Measurements from ENCODE around the gene HIVEP3.

HIVEP3 gene

DNA sequence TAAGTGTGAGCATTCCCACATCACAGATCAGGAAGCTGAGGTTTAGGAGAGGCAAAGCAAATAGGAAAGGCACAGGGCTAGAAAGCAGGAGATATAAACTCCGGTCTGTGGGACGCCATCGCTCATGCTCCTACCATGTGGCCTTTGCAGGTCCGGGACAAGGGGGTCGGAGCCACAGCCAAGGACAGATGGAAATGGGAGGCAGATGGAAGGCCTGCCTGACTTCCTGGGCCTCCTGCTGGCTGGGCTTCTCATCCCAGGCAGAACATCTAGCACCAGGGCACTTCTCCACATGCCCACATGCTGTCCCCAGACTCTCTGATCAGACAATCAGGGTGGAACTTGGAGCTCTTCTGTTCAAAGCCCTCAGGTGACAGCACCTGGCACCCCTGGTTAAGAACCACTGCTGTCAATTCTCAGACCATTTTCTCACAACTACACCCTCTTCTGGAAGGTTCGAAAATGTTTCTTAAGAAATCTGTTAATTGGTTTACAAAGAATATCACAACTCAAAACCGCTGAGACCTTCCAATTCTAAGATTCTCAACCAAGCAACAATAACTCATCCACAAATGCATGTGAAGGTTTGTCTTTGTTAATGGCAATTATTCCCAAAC lies 260.9 kb downstream of the HIVEP3 start:
- H3K36me3 ChIP-seq (ENCODE audit: insufficient read depth, low read length), result no peaks in the 10 kb centered on the region
- no peak overlapping the region for H2AFZ ChIP-seq (ENCODE audit: low read length)
- no peak overlapping the region; the same call in 1 of the 2 replicates for H3K9ac ChIP-seq (ENCODE audit: low read length)
- no peaks in the 10 kb centered on the region for H3K27me3 ChIP-seq (ENCODE audit: insufficient read depth, low read length)
- TF ChIP-seq EZH2 (IDR thresholded peaks at IDR 0.05; ENCODE audit: borderline replicate concordance, low read length), result no peak
- TF ChIP-seq, protein P1, sequence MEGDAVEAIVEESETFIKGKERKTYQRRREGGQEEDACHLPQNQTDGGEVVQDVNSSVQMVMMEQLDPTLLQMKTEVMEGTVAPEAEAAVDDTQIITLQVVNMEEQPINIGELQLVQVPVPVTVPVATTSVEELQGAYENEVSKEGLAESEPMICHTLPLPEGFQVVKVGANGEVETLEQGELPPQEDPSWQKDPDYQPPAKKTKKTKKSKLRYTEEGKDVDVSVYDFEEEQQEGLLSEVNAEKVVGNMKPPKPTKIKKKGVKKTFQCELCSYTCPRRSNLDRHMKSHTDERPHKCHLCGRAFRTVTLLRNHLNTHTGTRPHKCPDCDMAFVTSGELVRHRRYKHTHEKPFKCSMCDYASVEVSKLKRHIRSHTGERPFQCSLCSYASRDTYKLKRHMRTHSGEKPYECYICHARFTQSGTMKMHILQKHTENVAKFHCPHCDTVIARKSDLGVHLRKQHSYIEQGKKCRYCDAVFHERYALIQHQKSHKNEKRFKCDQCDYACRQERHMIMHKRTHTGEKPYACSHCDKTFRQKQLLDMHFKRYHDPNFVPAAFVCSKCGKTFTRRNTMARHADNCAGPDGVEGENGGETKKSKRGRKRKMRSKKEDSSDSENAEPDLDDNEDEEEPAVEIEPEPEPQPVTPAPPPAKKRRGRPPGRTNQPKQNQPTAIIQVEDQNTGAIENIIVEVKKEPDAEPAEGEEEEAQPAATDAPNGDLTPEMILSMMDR (IDR thresholded peaks at IDR 0.05; ENCODE audit: low read length), result peak; percentile 35; the same call in 1 of the 2 replicates
- H3K4me3 ChIP-seq (ENCODE audit: low read depth, low read length, poor library complexity, severe bottlenecking), result no peak overlapping the region
- peaks cover 84% of the 10 kb centered on the region for H3K4me1 ChIP-seq (ENCODE audit: insufficient read depth, low read length, severe bottlenecking)
- peaks cover 14% of the 10 kb centered on the region; the same call in 1 of the 2 replicates for H3K79me2 ChIP-seq (ENCODE audit: insufficient read depth, low read length)
- H3K4me2 ChIP-seq (ENCODE audit: low read length), result peak overlapping the region; percentile 55; the same call in 1 of the 2 replicates
- no peaks in the 10 kb centered on the region for H4K20me1 ChIP-seq (ENCODE audit: insufficient read depth, low read length)
- H3K27ac ChIP-seq (ENCODE audit: low read depth, low read length, poor library complexity, severe bottlenecking), result peak overlapping the region; percentile 75
- H3K9me3 ChIP-seq (ENCODE audit: low read length), result no peaks in the 10 kb centered on the region
- no peaks in the 10 kb centered on the region for H3F3A ChIP-seq (ENCODE audit: insufficient read depth, low read length)
- H3K9me2 ChIP-seq (ENCODE audit: low read depth, low read length), result no peaks in the 10 kb centered on the region

DNA sequence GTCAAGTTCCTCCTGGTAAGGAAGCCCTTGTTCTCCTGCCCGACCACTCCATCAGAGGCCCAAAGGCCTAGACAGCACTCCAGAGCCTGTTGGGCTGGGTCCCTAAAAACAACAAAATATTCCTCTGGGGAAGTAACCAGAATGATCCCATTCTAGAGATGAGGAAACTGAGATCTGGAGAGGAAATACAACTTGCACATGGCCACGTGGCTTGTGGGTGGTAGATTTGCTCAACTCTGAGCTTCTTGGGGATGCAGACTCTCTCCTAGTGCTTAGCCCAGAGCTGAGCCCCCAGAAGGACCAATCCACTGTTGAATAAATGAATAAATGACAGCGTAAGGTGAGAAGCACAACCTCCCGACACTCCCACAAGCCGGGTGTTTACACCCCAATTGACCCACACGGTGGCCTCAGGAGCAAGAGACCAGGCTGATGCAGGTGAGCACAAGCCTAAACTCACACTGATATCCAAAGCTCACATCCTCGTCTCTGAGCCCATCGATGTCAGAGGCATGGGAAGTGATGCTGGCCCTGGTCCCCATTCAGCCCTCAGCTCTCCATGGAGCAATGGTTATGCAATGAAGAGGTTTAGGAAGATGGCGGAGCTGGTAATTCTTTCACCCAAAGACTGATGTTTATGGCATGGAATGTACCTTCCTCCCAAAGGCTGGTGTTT lies 261.8 kb downstream of the HIVEP3 start:
- H3K9me3 ChIP-seq (ENCODE audit: low read length), result no peaks in the 10 kb centered on the region
- no peak overlapping the region; the same call in 1 of the 2 replicates for H3K4me2 ChIP-seq (ENCODE audit: low read length)
- H3K4me3 ChIP-seq (ENCODE audit: low read depth, low read length, poor library complexity, severe bottlenecking), result no peak overlapping the region
- H3K9ac ChIP-seq (ENCODE audit: low read length), result peak overlapping the region; percentile 36; the same call in 1 of the 2 replicates
- H4K20me1 ChIP-seq (ENCODE audit: insufficient read depth, low read length), result no peaks in the 10 kb centered on the region
- H3K4me1 ChIP-seq (ENCODE audit: insufficient read depth, low read length, severe bottlenecking), result peaks cover 92% of the 10 kb centered on the region
- TF ChIP-seq EZH2 (IDR thresholded peaks at IDR 0.05; ENCODE audit: borderline replicate concordance, low read length), result no peak
- TF ChIP-seq, protein P1 (IDR thresholded peaks at IDR 0.05; ENCODE audit: low read length), result no peak
- H3K79me2 ChIP-seq (ENCODE audit: insufficient read depth, low read length), result peaks cover 14% of the 10 kb centered on the region; the same call in 1 of the 2 replicates
- H3F3A ChIP-seq (ENCODE audit: insufficient read depth, low read length), result no peaks in the 10 kb centered on the region
- H3K36me3 ChIP-seq (ENCODE audit: insufficient read depth, low read length), result no peaks in the 10 kb centered on the region
- no peaks in the 10 kb centered on the region for H3K27me3 ChIP-seq (ENCODE audit: insufficient read depth, low read length)
- no peaks in the 10 kb centered on the region for H3K9me2 ChIP-seq (ENCODE audit: low read depth, low read length)
- H2AFZ ChIP-seq (ENCODE audit: low read length), result no peak overlapping the region
- peak overlapping the region; percentile 75 for H3K27ac ChIP-seq (ENCODE audit: low read depth, low read length, poor library complexity, severe bottlenecking)

DNA sequence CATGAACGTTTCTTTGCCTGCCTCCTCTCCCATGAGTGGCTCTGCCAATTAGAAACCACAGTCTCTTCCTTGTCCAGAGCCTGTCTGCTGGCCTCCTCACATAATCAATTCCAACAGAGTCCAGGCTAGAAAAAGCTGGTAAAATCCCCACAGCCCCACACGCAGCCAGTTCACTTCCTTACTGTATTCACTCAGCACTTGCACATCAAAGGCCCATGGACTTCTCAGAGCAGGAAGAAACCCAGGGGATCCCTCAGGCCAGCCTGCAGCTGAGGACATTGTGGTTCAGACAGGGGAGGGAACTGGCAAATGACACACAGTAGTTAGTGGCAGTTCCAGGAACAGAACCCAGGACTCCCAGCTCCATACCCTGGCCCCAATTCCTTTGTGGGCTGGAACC lies 262.7 kb downstream of the HIVEP3 start:
- no peaks in the 10 kb centered on the region for H4K20me1 ChIP-seq (ENCODE audit: insufficient read depth, low read length)
- H3K36me3 ChIP-seq (ENCODE audit: insufficient read depth, low read length), result no peaks in the 10 kb centered on the region
- H3K9me3 ChIP-seq (ENCODE audit: low read length), result no peaks in the 10 kb centered on the region
- peaks cover 98% of the 10 kb centered on the region for H3K4me1 ChIP-seq (ENCODE audit: insufficient read depth, low read length, severe bottlenecking)
- H2AFZ ChIP-seq (ENCODE audit: low read length), result no peak overlapping the region
- no peak overlapping the region for H3K4me3 ChIP-seq (ENCODE audit: low read depth, low read length, poor library complexity, severe bottlenecking)
- H3K9me2 ChIP-seq (ENCODE audit: low read depth, low read length), result no peaks in the 10 kb centered on the region
- H3K27ac ChIP-seq (ENCODE audit: low read depth, low read length, poor library complexity, severe bottlenecking), result peak overlapping the region; percentile 75
- no peaks in the 10 kb centered on the region for H3F3A ChIP-seq (ENCODE audit: insufficient read depth, low read length)
- H3K9ac ChIP-seq (ENCODE audit: low read length), result peak overlapping the region; percentile 36; the same call in 1 of the 2 replicates
- peak overlapping the region; percentile 14; the same call in 1 of the 2 replicates for H3K4me2 ChIP-seq (ENCODE audit: low read length)
- TF ChIP-seq, protein P1 (IDR thresholded peaks at IDR 0.05; ENCODE audit: low read length), result no peak
- TF ChIP-seq EZH2 (IDR thresholded peaks at IDR 0.05; ENCODE audit: borderline replicate concordance, low read length), result no peak
- H3K27me3 ChIP-seq (ENCODE audit: insufficient read depth, low read length), result no peaks in the 10 kb centered on the region
- H3K79me2 ChIP-seq (ENCODE audit: insufficient read depth, low read length), result peaks cover 21% of the 10 kb centered on the region; the same call in 1 of the 2 replicates

Data from OCI-LY1 (cell line).